GM12873 (cell line): Measurements from ENCODE around the gene ADCY1.

ENCODE experiments used
- CTCF ChIP-seq: IDR thresholded peaks from 2 replicates; pipeline ENCODE4 v1.5.1; 2012; ENCODE audit warnings: low read depth, mild to moderate bottlenecking, moderate library complexity, low read length, control low read depth; ENCODE audit not compliant: insufficient read depth; ENCODE audit errors: missing control alignments

ADCY1 gene

GRCh38 chr7:45596665-45597095 is 22.5 kb downstream of the ADCY1 start:
- TF ChIP-seq CTCF, result no peak

- no peak for TF ChIP-seq CTCF
These were observed 23.3 kb downstream of the ADCY1 start for GRCh38 chr7:45597286-45597984.

GRCh38 chr7:45598886-45599520 is 24.8 kb downstream of the ADCY1 start:
- no peak for TF ChIP-seq CTCF

GRCh38 chr7:45599851-45600706 is 25.9 kb downstream of the ADCY1 start:
- TF ChIP-seq CTCF, result no peak

- TF ChIP-seq CTCF, result no peak
These were observed 26.9 kb downstream of the ADCY1 start for GRCh38 chr7:45601094-45601493.

GRCh38 chr7:45601816-45602540 is 27.8 kb downstream of the ADCY1 start:
- TF ChIP-seq CTCF, result no peak

- no peak for TF ChIP-seq CTCF
These were observed 31.9 kb downstream of the ADCY1 start for GRCh38 chr7:45606050-45606449.
